Muscle layer of duodenum (tissue), 2 donors: Measurements from ENCODE around the gene SRC.

ENCODE experiments used
- H3K27ac ChIP-seq: one replicate; pipeline ENCODE4 v1.7.0; 2013; ENCODE audit warnings: mild to moderate bottlenecking, low read length
- H3K27me3 ChIP-seq: one replicate; pipeline ENCODE4 v1.7.0; 2013; ENCODE audit warnings: low read depth, mild to moderate bottlenecking, control low read depth, low read length
- H3K36me3 ChIP-seq, 2 donors: one replicate each; pipeline ENCODE4 v1.7.0; 2013; ENCODE audit warnings: low read length in 2 of 2, control low read depth in 1 of 2, mild to moderate bottlenecking in 1 of 2; ENCODE audit not compliant: insufficient read depth in 2 of 2, control insufficient read depth in 1 of 2
- H3K4me1 ChIP-seq, 2 donors: one replicate each; pipeline ENCODE4 v1.7.0; 2013; ENCODE audit warnings: low read length in 2 of 2, mild to moderate bottlenecking in 2 of 2, control low read depth in 1 of 2, moderate library complexity in 1 of 2; ENCODE audit not compliant: insufficient read depth in 2 of 2, control insufficient read depth in 1 of 2
- H3K4me3 ChIP-seq, 2 donors: one replicate each; pipeline ENCODE4 v1.7.0; 2013; ENCODE audit warnings: low read length in 2 of 2, low read depth in 1 of 2, mild to moderate bottlenecking in 1 of 2
- H3K9me3 ChIP-seq, 2 donors: one replicate each; pipeline ENCODE4 v1.7.0; 2013; ENCODE audit warnings: low read length in 2 of 2, control low read depth in 1 of 2, mild to moderate bottlenecking in 1 of 2; ENCODE audit not compliant: control insufficient read depth in 1 of 2
- donor health status: healthy.

SRC gene

DNA sequence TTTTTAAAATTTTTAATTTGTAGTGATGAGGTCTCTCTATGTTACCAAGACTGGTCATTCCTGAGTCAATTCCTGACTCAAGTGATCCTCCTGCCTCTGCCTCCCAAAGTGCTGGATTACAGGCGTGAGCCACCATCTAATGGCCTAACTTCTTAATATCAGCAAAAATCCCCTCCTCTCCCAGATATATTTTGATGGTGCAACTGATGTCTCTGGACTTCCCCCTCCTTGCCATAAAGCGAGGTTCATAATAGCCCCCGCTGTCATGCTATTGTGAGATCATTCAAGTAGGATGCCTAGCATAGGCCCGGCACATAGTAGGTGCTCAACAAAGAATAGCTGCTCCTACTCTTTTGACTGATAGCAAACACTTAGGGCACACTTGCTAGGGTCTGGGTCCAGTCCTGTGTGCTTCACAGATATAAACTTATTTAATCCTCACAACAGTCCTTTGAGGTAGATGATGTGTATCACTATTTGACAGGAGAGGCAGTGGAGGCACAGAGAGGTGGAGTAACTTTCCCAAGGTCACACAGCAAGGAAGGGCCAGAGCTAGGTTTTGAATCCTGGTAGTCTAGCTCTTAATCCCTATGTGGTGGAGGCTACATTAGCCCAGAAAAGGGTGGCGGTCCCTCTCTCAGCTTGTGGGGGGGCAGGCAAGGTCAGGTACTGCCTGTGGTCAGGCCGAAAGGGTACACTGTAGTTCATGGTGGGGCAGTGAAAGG, 14.6 kb downstream of the SRC start:
- H3K9me3 ChIP-seq, result no peaks in the 10 kb centered on the region
- H3K4me1 ChIP-seq, result peaks cover 19 to 32% of the 10 kb centered on the region in 2 donors
- peaks cover under 1 to 3% of the 10 kb centered on the region in 2 donors for H3K36me3 ChIP-seq
- no peak overlapping the region for H3K27ac ChIP-seq
- H3K27me3 ChIP-seq, result no peaks in the 10 kb centered on the region
- H3K4me3 ChIP-seq, result no peak overlapping the region

DNA sequence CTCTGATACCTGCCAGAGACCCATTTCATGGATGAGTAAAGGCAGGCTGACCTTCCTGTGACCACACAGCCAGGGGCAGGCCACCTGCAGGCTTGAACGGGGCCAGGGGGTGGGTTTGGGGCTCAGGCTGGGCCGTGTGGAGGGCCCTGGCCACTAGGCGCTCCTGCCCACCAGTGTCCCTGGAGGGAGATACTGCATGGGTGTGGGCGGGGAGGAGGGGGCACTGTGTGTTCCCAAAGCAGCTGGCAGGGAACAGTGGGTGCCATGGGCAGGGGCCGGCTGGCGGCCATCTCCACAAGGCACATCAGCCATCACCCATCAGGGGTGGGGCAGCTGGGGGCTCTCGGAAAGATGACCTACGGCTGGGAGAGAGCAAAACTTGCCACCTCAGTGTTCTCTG, 15.4 kb downstream of the SRC start:
- Histone ChIP-seq H3K4me1 (peaks cover 13 to 25% of the 10 kb centered on the region in 2 donors), H3K27me3 (no peaks in the 10 kb centered on the region), H3K27ac (no peak overlapping the region), H3K36me3 (peaks cover 8 to 10% of the 10 kb centered on the region in 2 donors), H3K9me3 (no peaks in the 10 kb centered on the region), H3K4me3 (no peak overlapping the region)

DNA sequence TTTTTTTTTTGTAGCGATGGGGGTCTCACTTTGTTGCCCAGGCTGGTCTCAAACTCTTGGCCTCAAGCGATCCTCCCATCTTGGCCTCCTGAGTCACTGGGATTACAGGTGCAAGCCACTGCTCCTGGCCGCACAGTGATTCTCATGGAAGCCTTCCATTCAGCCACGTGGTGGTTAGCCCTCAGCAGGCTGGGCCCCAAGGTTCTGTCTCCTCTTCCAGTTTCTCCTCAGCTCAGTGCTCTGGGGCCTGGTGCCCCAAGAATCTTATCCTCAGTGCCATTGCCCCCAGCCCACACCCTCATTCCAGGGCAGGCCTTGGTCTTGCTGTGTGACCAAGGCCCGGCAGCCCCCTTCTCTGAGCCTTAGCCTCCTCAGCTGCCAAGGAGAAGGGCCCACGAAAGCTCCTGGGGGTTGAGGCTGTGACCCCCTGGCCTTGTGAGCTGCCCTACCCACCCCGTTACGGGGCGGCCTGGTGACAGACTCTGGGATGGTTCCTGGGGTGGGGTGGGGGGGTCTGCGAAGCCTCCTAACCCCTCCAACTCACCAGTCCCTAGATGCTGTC, 16.4 kb downstream of the SRC start:
- Histone ChIP-seq H3K4me3 (no peak overlapping the region), H3K27me3 (no peaks in the 10 kb centered on the region), H3K36me3 (peaks cover 8 to 12% of the 10 kb centered on the region in 2 donors), H3K27ac (no peak overlapping the region), H3K4me1 (peaks cover 11 to 16% of the 10 kb centered on the region in 2 donors), H3K9me3 (no peaks in the 10 kb centered on the region)

DNA sequence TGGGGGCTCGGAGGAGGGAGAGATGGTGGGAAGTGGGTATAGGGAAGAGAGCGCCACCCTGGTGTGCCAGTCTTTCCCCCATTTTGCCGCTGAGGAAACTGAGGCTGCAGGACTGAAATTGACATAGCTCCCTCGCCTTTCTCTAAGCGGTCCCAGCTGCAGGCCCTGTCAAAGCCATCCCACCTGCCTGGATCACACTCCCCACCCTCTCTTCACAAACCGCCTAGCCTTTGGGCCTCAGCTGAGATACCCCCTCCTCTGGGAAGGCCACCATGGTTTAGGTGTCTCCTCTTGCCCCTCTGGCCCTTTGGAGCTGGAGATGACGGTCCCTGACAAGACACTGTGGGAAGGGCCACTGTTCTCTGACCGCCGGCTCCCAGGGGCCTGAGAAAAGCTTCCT, 16.9 kb downstream of the SRC start:
- peaks cover 6 to 11% of the 10 kb centered on the region in 2 donors for H3K4me1 ChIP-seq
- no peak overlapping the region for H3K4me3 ChIP-seq
- no peaks in the 10 kb centered on the region for H3K9me3 ChIP-seq
- H3K27me3 ChIP-seq, result no peaks in the 10 kb centered on the region
- no peak overlapping the region for H3K27ac ChIP-seq
- peaks cover 8 to 12% of the 10 kb centered on the region in 2 donors for H3K36me3 ChIP-seq

DNA sequence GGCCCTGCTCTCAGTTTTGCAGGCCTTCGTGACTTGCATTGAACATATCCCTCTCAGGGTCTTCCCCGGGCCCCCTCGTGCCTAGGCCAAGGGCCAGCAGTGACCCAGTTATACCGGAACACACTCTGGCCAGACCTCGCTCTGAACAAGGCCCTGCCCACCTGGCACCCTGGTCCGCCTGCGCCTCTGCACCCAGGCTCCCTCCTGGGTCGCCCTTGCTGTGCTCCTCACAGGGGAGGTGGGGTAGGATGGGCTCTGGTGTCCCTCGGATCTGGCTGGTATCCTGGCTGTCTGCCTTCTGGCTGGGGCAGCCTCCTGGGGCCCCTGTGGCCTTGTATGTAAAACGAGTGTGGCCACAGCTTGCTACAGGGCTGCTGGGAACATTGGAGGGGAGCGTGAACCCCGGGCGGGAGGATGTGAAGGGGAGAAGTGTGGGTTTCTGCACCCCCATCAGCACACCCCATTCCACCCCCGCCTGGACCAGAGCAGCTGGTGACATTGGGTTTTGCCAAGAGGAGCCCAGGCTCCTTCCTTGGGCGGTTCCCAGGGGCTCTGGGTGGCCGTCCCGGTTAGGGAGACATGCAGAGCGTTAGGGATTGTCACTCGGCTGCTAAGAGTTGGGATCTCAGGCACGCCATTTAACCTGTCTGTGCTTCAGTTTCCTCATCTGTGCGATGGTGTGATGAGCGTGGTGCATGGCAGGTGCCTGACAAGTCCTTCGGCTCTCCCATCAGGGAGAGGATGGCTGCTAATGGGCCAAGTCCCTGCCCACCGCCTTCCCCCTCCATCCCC, 17.5 kb downstream of the SRC start:
- Histone ChIP-seq H3K27ac (no peak overlapping the region), H3K36me3 (peaks cover 8 to 12% of the 10 kb centered on the region in 2 donors), H3K4me1 (peaks cover 0 to 5% of the 10 kb centered on the region in 2 donors), H3K9me3 (no peaks in the 10 kb centered on the region), H3K27me3 (no peaks in the 10 kb centered on the region), H3K4me3 (no peak overlapping the region)

DNA sequence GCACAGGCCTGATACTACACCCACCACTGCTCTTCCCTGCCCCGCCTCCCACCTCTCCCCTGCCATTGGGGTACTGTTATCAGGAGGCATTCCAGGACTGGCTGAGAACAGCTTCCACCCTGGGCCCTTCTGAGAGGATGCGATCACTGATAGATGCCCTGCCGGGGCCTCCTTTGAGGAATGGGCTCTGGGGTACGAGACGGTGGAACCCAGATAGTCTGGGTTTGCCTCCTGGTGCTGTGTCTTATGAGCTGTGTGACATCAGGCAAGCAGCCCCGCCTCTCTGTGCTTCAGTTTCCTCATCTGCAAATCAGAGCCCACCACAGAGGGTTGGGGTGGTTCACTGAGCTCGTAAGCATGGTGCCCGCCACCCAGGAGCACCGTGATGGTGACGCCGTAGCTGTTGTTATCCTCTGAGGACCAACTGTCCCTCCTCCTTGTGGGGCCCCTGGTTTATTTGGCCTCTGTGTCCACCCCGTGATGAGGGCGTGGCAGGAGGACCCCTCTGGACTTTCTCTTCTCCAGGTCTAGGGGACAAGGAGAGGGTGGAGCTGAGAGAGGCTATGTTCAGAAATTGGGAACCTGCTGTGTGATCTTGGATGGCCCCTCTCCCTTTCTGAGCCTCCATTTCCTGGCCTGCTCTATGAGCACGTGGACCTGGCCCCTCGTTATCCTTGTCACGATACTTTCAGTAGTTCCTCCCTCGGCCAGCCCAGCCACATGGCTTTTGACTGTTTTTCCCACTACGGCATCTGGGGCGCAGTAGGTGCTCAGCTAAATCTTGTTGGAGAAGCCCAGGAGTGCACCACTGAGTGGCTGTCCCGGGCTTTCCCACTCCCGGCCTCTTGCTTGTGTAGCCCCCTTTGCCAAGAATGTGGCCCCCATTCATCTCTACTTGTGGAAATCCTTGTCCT, 18.3 kb downstream of the SRC start:
- Histone ChIP-seq H3K4me3 (no peak overlapping the region), H3K9me3 (no peaks in the 10 kb centered on the region), H3K36me3 (peaks cover 8 to 12% of the 10 kb centered on the region in 2 donors), H3K27me3 (no peaks in the 10 kb centered on the region), H3K27ac (no peak overlapping the region), H3K4me1 (peaks cover 0 to 4% of the 10 kb centered on the region in 2 donors)

DNA sequence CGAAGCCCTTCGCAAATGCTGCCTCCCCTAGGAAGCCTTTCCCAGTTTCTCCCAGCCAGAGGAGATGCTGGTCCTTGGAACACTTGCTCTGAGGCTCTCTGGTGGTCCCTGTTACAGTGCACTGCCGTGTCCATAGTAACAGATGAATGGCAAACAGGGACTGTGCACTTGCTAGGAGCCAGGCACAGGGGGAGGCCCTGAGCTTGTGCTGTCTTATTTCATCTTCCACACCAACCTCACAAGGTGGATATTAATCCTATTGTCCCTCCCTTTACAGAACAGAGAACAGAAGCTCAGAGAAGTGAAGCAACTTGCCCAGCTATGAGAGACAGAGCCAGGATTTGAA, 19.0 kb downstream of the SRC start:
- Histone ChIP-seq H3K27me3 (no peaks in the 10 kb centered on the region), H3K27ac (no peak overlapping the region), H3K4me1 (peaks cover 0 to 4% of the 10 kb centered on the region in 2 donors), H3K4me3 (no peak overlapping the region), H3K9me3 (no peaks in the 10 kb centered on the region), H3K36me3 (peaks cover 8 to 12% of the 10 kb centered on the region in 2 donors)

DNA sequence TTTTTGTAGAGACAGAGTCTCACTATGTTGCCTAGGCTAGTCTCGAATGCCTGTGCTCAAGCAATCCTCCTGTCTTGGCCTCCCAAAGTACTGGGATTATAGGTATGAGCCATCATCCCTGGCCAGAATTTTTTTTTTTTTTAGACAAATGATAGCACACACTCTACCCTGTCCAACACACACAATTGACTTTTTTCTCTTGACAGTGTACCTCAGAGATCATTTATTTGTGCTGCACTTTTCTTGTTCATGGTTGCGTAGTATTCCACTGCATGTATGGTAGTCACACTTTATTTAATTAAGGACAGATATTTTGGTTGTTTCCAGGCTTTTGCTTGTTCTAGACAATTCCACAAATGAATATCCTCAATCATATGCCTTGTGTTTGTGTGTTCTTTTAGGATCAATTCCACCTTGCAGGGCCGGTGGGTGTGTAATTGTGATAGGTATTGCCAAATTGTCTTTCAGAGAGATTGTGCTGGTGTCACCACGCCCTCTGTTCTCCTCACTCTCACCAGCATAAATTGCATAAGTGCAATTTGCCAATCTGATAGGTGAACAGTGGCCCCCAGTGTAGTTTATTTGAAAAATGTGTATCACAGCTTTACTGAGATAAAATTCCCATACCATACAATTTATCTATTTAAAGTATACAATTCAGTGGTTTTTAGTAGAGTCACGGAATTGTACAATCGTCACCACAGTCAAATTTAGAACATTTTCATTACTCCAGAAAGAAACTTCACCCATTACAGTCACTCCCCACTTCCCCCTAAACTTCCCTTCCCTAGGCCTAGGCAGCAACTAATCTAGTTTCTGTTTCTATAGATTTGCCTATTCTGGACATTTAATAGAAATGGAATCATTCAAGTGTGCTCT, 20.1 kb downstream of the SRC start:
- H3K27me3 ChIP-seq, result no peaks in the 10 kb centered on the region
- no peak overlapping the region for H3K4me3 ChIP-seq
- peaks cover 8 to 12% of the 10 kb centered on the region in 2 donors for H3K36me3 ChIP-seq
- H3K27ac ChIP-seq, result peak overlapping the region; percentile 16
- no peaks in the 10 kb centered on the region for H3K9me3 ChIP-seq
- peaks cover 0 to 4% of the 10 kb centered on the region in 2 donors for H3K4me1 ChIP-seq

DNA sequence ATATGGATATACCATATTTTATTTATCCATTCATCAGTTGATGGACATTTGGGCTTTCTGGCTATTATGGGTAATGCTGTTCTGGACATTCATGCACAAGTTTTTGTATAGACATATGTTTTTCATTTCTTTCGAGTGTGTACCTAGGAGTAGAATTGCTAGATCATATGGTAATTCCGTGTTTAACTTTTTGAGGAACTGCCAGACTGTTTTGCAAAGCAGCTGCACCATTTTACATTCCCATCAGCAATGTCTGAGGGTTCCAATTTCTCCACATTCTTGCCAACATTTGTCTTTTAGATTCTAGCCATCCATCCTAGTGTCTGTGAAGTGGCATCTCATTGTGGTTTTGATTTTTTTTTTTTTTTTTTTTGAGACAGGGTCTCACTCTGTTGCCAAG, 20.8 kb downstream of the SRC start:
- Histone ChIP-seq H3K36me3 (peaks cover 8 to 12% of the 10 kb centered on the region in 2 donors), H3K4me1 (peaks cover 0 to 4% of the 10 kb centered on the region in 2 donors), H3K4me3 (no peak overlapping the region), H3K9me3 (no peaks in the 10 kb centered on the region), H3K27me3 (no peaks in the 10 kb centered on the region), H3K27ac (no peak overlapping the region)

DNA sequence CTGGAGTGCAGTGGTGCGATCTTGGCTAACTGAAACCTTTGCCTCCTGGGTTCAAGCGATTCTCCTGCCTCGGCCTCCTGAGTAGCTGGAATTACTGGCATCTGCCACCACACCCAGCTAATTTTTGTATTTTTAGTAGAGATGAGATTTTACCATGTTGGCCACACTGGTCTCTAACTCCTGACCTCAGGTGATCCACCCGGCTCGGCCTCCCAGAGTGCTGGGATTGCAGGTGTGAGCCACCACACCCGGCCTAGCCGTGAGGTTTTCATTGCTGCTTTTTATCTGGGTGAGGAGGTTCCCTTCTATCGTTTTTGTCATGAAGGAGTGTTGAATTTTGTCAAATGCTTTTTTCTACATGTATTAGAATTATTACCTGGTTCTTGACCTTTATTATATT, 23.9 kb downstream of the SRC start:
- Histone ChIP-seq H3K27me3 (no peaks in the 10 kb centered on the region), H3K27ac (no peak overlapping the region), H3K9me3 (no peaks in the 10 kb centered on the region), H3K4me1 (no peaks in the 10 kb centered on the region), H3K36me3 (peaks cover 8 to 12% of the 10 kb centered on the region in 2 donors), H3K4me3 (no peak overlapping the region)
